ENCODE measurements around the gene TTR.

DNA sequence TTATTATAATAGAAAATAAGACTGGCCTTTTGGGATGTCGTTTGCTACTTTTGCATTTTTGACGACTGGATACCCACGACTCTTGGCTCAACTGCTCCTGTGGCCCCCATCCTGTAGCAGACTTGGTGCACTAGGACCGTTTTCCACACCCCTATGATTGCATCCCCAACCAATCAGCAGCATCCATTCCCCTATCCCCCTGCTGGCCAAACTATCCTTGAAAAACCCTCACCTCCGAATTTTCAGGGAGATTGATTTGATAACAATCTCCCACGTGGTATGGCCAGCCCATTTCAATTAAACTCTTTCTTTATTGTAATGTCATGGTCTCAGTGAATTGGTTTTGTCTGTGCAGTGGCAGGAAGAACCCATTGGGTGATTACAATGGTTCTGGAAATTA, 37.9 kb upstream of the TTR start:
- TF ChIP-seq POLR2A (IDR thresholded peaks at IDR 0.05): no peak
- TF ChIP-seq, protein P1, sequence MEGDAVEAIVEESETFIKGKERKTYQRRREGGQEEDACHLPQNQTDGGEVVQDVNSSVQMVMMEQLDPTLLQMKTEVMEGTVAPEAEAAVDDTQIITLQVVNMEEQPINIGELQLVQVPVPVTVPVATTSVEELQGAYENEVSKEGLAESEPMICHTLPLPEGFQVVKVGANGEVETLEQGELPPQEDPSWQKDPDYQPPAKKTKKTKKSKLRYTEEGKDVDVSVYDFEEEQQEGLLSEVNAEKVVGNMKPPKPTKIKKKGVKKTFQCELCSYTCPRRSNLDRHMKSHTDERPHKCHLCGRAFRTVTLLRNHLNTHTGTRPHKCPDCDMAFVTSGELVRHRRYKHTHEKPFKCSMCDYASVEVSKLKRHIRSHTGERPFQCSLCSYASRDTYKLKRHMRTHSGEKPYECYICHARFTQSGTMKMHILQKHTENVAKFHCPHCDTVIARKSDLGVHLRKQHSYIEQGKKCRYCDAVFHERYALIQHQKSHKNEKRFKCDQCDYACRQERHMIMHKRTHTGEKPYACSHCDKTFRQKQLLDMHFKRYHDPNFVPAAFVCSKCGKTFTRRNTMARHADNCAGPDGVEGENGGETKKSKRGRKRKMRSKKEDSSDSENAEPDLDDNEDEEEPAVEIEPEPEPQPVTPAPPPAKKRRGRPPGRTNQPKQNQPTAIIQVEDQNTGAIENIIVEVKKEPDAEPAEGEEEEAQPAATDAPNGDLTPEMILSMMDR (IDR thresholded peaks at IDR 0.05): no peak
